ENCODE measurements around the gene NHS.

The NHS gene

DNA sequence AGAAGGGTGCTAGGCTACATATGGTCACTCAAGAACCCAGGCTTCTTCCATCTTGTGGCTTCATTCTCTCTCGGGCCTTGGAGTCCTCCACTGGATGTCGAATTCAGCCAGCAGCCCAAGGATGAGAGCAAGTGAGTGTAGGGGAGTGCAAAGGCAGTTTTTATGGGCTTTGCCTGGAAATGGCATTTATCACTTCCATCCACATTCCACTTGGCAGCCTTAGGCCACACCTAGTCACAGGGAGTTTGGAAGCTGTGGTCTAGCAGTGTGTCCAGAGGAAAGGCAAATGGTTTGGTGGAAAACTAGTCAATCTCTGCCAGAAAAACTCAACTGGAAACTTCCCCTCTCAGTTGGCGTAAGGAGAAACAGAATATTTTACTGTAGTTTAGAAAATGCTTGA lies 59.0 kb downstream of the NHS start:
- Histone ChIP-seq H3K79me1 (replicated peaks; ENCODE audit: low read length, poor library complexity, severe bottlenecking) (peaks cover 16% of the 10 kb centered on the region), H3K4me3 (ENCODE audit: insufficient read depth in 1 of 2, low read depth in 1 of 2, low read length in 2 of 2) (no peak overlapping the region), H3K36me3 (ENCODE audit: control insufficient read depth in 1 of 2, insufficient read depth in 2 of 2, low read depth in 1 of 2, low read length in 2 of 2) (peaks cover 0 to 6% of the 10 kb centered on the region in 2 experiments), H3K9ac (ENCODE audit: low read length) (no peak overlapping the region), H2AFZ (ENCODE audit: low read depth, low read length) (no peak overlapping the region), H3K4me1 (ENCODE audit: control insufficient read depth, insufficient read depth, low read depth, low read length) (peaks cover 7% of the 10 kb centered on the region), H3K4ac (ENCODE audit: low read depth in 1 of 2, low read length in 2 of 2) (no peak overlapping the region), H2BK15ac (ENCODE audit: low read depth, poor library complexity, severe bottlenecking) (no peak overlapping the region), H3K27ac (ENCODE audit: low read length, poor library complexity, severe bottlenecking) (no peak overlapping the region), H2AK5ac (ENCODE audit: low read length, severe bottlenecking) (no peak overlapping the region), H3K9me3 (ENCODE audit: control insufficient read depth, low read length) (no peaks in the 10 kb centered on the region), H4K8ac (ENCODE audit: low read length) (no peak overlapping the region), H2BK5ac (ENCODE audit: low read depth, low read length, poor library complexity, severe bottlenecking) (no peak overlapping the region), H3K27me3 (ENCODE audit: control insufficient read depth in 1 of 2, insufficient read depth in 1 of 2, low read length in 2 of 2) (peaks cover 0 to 14% of the 10 kb centered on the region in 2 experiments), H2BK120ac (ENCODE audit: low read depth, low read length) (no peak overlapping the region), H2BK12ac (ENCODE audit: low read length in 2 of 2) (no peak overlapping the region), H4K91ac (ENCODE audit: low read length) (no peak overlapping the region), H3K14ac (ENCODE audit: low read length in 2 of 2) (no peak overlapping the region), H3K4me2 (ENCODE audit: low read length, poor library complexity, severe bottlenecking) (no peak overlapping the region), H3K18ac (ENCODE audit: low read depth in 1 of 2, low read length in 2 of 2) (no peak overlapping the region), H3K23ac (ENCODE audit: low read length in 2 of 2) (no peak overlapping the region)
- no peak for DNase-seq
- 49% methylated on average over 2 of the region's 3 CpGs for WGBS

DNA sequence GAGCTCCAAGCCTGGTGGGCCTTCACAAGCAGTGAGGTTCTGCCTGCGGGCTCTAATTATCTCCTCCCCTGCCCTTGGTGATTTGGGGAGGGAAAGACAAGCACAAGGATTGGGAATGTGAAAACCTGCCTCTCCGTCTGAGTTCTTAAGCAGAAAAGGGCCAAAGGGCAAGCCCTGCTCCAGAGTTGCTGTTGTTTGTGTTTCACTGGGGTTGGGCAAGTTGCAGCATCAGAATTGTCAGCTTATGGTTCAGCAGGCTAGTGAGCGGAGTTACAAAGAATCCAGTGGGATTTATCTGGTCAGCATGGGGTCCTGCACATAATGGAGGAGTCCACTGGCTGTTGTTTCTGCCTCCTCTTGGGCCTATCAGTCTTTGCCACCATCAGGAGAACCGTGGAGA lies 60.5 kb downstream of the NHS start:
- Histone ChIP-seq H3K27ac (ENCODE audit: low read length, poor library complexity, severe bottlenecking) (no peak overlapping the region), H3K27me3 (ENCODE audit: control insufficient read depth in 1 of 2, insufficient read depth in 1 of 2, low read length in 2 of 2) (peaks cover 0 to 14% of the 10 kb centered on the region in 2 experiments), H2AFZ (ENCODE audit: low read depth, low read length) (no peak overlapping the region), H3K36me3 (ENCODE audit: control insufficient read depth in 1 of 2, insufficient read depth in 2 of 2, low read depth in 1 of 2, low read length in 2 of 2) (peaks cover 0 to 6% of the 10 kb centered on the region in 2 experiments), H3K4ac (ENCODE audit: low read depth in 1 of 2, low read length in 2 of 2) (no peak overlapping the region), H3K4me2 (ENCODE audit: low read length, poor library complexity, severe bottlenecking) (no peak overlapping the region), H3K14ac (ENCODE audit: low read length in 2 of 2) (no peak overlapping the region), H3K18ac (ENCODE audit: low read depth in 1 of 2, low read length in 2 of 2) (no peak overlapping the region), H3K79me1 (replicated peaks; ENCODE audit: low read length, poor library complexity, severe bottlenecking) (peaks cover 16% of the 10 kb centered on the region), H3K4me3 (ENCODE audit: insufficient read depth in 1 of 2, low read depth in 1 of 2, low read length in 2 of 2) (no peak overlapping the region), H2BK120ac (ENCODE audit: low read depth, low read length) (no peak overlapping the region), H3K4me1 (ENCODE audit: control insufficient read depth, insufficient read depth, low read depth, low read length) (peaks cover 7% of the 10 kb centered on the region), H2BK12ac (ENCODE audit: low read length in 2 of 2) (no peak overlapping the region), H3K9me3 (ENCODE audit: control insufficient read depth, low read length) (no peaks in the 10 kb centered on the region), H4K91ac (ENCODE audit: low read length) (no peak overlapping the region), H3K9ac (ENCODE audit: low read length) (no peak overlapping the region), H2AK5ac (ENCODE audit: low read length, severe bottlenecking) (no peak overlapping the region), H3K23ac (ENCODE audit: low read length in 2 of 2) (no peak overlapping the region), H2BK15ac (ENCODE audit: low read depth, poor library complexity, severe bottlenecking) (no peak overlapping the region), H4K8ac (ENCODE audit: low read length) (no peak overlapping the region), H2BK5ac (ENCODE audit: low read depth, low read length, poor library complexity, severe bottlenecking) (no peak overlapping the region)
- DNase-seq, result no peak
- 48% methylated on average over 4 of the region's 4 CpGs for WGBS

- Histone ChIP-seq H2AFZ (ENCODE audit: low read depth, low read length) (no peak overlapping the region), H3K4me3 (ENCODE audit: insufficient read depth in 1 of 2, low read depth in 1 of 2, low read length in 2 of 2) (no peak overlapping the region), H3K4me2 (ENCODE audit: low read length, poor library complexity, severe bottlenecking) (no peak overlapping the region), H2BK120ac (ENCODE audit: low read depth, low read length) (no peak overlapping the region), H3K27me3 (ENCODE audit: control insufficient read depth in 1 of 2, insufficient read depth in 1 of 2, low read length in 2 of 2) (peaks cover 0 to 14% of the 10 kb centered on the region in 2 experiments), H3K9me3 (ENCODE audit: control insufficient read depth, low read length) (no peaks in the 10 kb centered on the region), H2AK5ac (ENCODE audit: low read length, severe bottlenecking) (no peak overlapping the region), H2BK12ac (ENCODE audit: low read length in 2 of 2) (no peak overlapping the region), H3K18ac (ENCODE audit: low read depth in 1 of 2, low read length in 2 of 2) (no peak overlapping the region), H4K91ac (ENCODE audit: low read length) (no peak overlapping the region), H3K4me1 (ENCODE audit: control insufficient read depth, insufficient read depth, low read depth, low read length) (peaks cover 12% of the 10 kb centered on the region), H3K36me3 (ENCODE audit: control insufficient read depth in 1 of 2, insufficient read depth in 2 of 2, low read depth in 1 of 2, low read length in 2 of 2) (peaks cover 0 to 6% of the 10 kb centered on the region in 2 experiments), H2BK15ac (ENCODE audit: low read depth, poor library complexity, severe bottlenecking) (no peak overlapping the region), H3K27ac (ENCODE audit: low read length, poor library complexity, severe bottlenecking) (no peak overlapping the region), H3K79me1 (replicated peaks; ENCODE audit: low read length, poor library complexity, severe bottlenecking) (peaks cover 16% of the 10 kb centered on the region), H3K4ac (ENCODE audit: low read depth in 1 of 2, low read length in 2 of 2) (no peak overlapping the region), H3K9ac (ENCODE audit: low read length) (no peak overlapping the region), H2BK5ac (ENCODE audit: low read depth, low read length, poor library complexity, severe bottlenecking) (no peak overlapping the region), H4K8ac (ENCODE audit: low read length) (no peak overlapping the region), H3K14ac (ENCODE audit: low read length in 2 of 2) (no peak overlapping the region), H3K23ac (ENCODE audit: low read length in 2 of 2) (no peak overlapping the region)
- WGBS, result 71% methylated on average over 4 of the region's 6 CpGs
- no peak for DNase-seq
Observed at GRCh38 chrX:17438221-17438620, 63.2 kb downstream of the NHS start.

DNA sequence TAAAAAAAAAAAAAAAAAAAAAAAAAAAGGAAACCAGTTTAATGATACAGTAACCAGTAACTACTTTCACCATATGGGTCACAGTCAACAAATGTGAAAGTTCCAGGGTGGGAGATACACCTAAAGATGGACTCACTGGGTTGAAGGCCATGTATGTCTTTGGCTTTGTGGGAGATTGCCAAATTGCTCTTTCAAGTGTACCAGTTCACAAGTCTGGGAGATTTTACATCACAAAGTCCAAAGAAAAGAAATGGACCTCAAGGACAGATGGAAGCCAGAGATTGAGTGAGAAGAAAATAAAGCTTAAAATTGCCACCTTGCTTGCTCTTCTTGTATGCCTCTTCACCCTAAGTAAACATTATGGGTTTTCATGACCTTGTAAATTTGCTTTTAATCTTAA lies 65.3 kb downstream of the NHS start:
- Histone ChIP-seq H2BK12ac (ENCODE audit: low read length in 2 of 2) (no peak overlapping the region), H3K27ac (ENCODE audit: low read length, poor library complexity, severe bottlenecking) (no peak overlapping the region), H3K36me3 (ENCODE audit: control insufficient read depth in 1 of 2, insufficient read depth in 2 of 2, low read depth in 1 of 2, low read length in 2 of 2) (peaks cover 0 to 6% of the 10 kb centered on the region in 2 experiments), H4K8ac (ENCODE audit: low read length) (no peak overlapping the region), H2BK120ac (ENCODE audit: low read depth, low read length) (no peak overlapping the region), H3K9me3 (ENCODE audit: control insufficient read depth, low read length) (no peaks in the 10 kb centered on the region), H2BK15ac (ENCODE audit: low read depth, poor library complexity, severe bottlenecking) (no peak overlapping the region), H3K4me1 (ENCODE audit: control insufficient read depth, insufficient read depth, low read depth, low read length) (peaks cover 11% of the 10 kb centered on the region), H2AK5ac (ENCODE audit: low read length, severe bottlenecking) (no peak overlapping the region), H2AFZ (ENCODE audit: low read depth, low read length) (no peak overlapping the region), H3K79me1 (replicated peaks; ENCODE audit: low read length, poor library complexity, severe bottlenecking) (peaks cover 8% of the 10 kb centered on the region), H3K4me3 (ENCODE audit: insufficient read depth in 1 of 2, low read depth in 1 of 2, low read length in 2 of 2) (no peak overlapping the region), H3K18ac (ENCODE audit: low read depth in 1 of 2, low read length in 2 of 2) (no peak overlapping the region), H3K9ac (ENCODE audit: low read length) (no peak overlapping the region), H3K23ac (ENCODE audit: low read length in 2 of 2) (no peak overlapping the region), H3K14ac (ENCODE audit: low read length in 2 of 2) (no peak overlapping the region), H3K4ac (ENCODE audit: low read depth in 1 of 2, low read length in 2 of 2) (no peak overlapping the region), H3K27me3 (ENCODE audit: control insufficient read depth in 1 of 2, insufficient read depth in 1 of 2, low read length in 2 of 2) (peaks cover 0 to 9% of the 10 kb centered on the region in 2 experiments), H4K91ac (ENCODE audit: low read length) (no peak overlapping the region), H2BK5ac (ENCODE audit: low read depth, low read length, poor library complexity, severe bottlenecking) (no peak overlapping the region), H3K4me2 (ENCODE audit: low read length, poor library complexity, severe bottlenecking) (no peak overlapping the region)
- DNase-seq, result no peak

Data from mesenchymal stem cell (in vitro differentiated cells and primary cell).